ENCODE measurements around the gene PALD1. TPM values are rescaled to one million over a fixed set of nuclear protein-coding genes. Genes with fewer than 3 reads are reported as not detected.

PALD1 gene
- total and polyA plus RNA-seq, 2 of the 13 experiments (the other 11 are each of a cell fraction or from before 2014, with no cell fraction given): 0.07 to 0.09 TPM

- no peak for TF ChIP-seq ZNF646 (CRISPR knock-in tag; IDR thresholded peaks at IDR 0.05)
- peak; percentile 39 for TF ChIP-seq MED1 (CRISPR knock-in tag; IDR thresholded peaks at IDR 0.05)
- no peak for TF ChIP-seq POLR2AphosphoS5 (IDR thresholded peaks at IDR 0.05; ENCODE audit: low read depth, low read length)
- no peak for TF ChIP-seq HIVEP1 (CRISPR knock-in tag; IDR thresholded peaks at IDR 0.05)
- no peak for TF ChIP-seq RCOR2 (CRISPR knock-in tag; IDR thresholded peaks at IDR 0.05)
- TF ChIP-seq ZNF883 (CRISPR knock-in tag; IDR thresholded peaks at IDR 0.05; ENCODE audit: not compliant biosample characterization): no peak
- TF ChIP-seq TFE3 (CRISPR knock-in tag; IDR thresholded peaks at IDR 0.05): no peak
- TF ChIP-seq NFIB (CRISPR knock-in tag; IDR thresholded peaks at IDR 0.05; ENCODE audit: borderline replicate concordance): no peak
- no peak for TF ChIP-seq ZMYM3 (CRISPR knock-in tag; IDR thresholded peaks at IDR 0.05)
- TF ChIP-seq ZNF891 (CRISPR knock-in tag; IDR thresholded peaks at IDR 0.05): no peak
- no peak for TF ChIP-seq TBX3 (IDR thresholded peaks at IDR 0.05; ENCODE audit: borderline replicate concordance)
- no peak for TF ChIP-seq ZNF670 (CRISPR knock-in tag; IDR thresholded peaks at IDR 0.05; ENCODE audit: borderline replicate concordance)
- TF ChIP-seq ZNF839 (CRISPR knock-in tag; IDR thresholded peaks at IDR 0.05; ENCODE audit: borderline replicate concordance): no peak
- no peak for TF ChIP-seq NFE2L1 (CRISPR knock-in tag; IDR thresholded peaks at IDR 0.05; ENCODE audit: borderline replicate concordance)
- TF ChIP-seq ZNF317 (CRISPR knock-in tag; IDR thresholded peaks at IDR 0.05): no peak
- no peak for TF ChIP-seq MAF1 (CRISPR knock-in tag; IDR thresholded peaks at IDR 0.05; ENCODE audit: borderline replicate concordance)
- TF ChIP-seq ZBTB2 (CRISPR knock-in tag; IDR thresholded peaks at IDR 0.05; ENCODE audit: low read depth): no peak
- no peak for TF ChIP-seq ATM (IDR thresholded peaks at IDR 0.05; ENCODE audit: borderline replicate concordance)
- TF ChIP-seq SRF (IDR thresholded peaks at IDR 0.05; ENCODE audit: low read depth, low read length): no peak
- TF ChIP-seq WIZ (CRISPR knock-in tag; IDR thresholded peaks at IDR 0.05): no peak
- TF ChIP-seq NFE2 (CRISPR knock-in tag; IDR thresholded peaks at IDR 0.05): no peak
Observed at GRCh38 chr10:70430493-70431445, 47.8 kb upstream of the PALD1 start (continued).

Data from HepG2 (cell line).